Mesenchymal stem cell (in vitro differentiated cells and primary cell): ENCODE data around the gene GPC3.

Experiments
- DNase-seq: peaks from one replicate; pipeline ENCODE4 v3.0.0-alpha.2; 2013
- H2AFZ ChIP-seq: one replicate; pipeline ENCODE4 v1.6.1; 2013; ENCODE audit warnings: low read depth, mild to moderate bottlenecking, control low read depth, inconsistent platforms, low read length, moderate library complexity
- H2AK5ac ChIP-seq: 2 replicates; pipeline ENCODE4 v1.6.1; 2013; ENCODE audit warnings: low read length, moderate library complexity, mild to moderate bottlenecking, inconsistent platforms; ENCODE audit not compliant: severe bottlenecking
- H2BK120ac ChIP-seq: one replicate; pipeline ENCODE4 v1.6.1; 2013; ENCODE audit warnings: low read depth, mild to moderate bottlenecking, inconsistent platforms, low read length, moderate library complexity
- H2BK12ac ChIP-seq, 2 experiments: one replicate each; pipeline ENCODE4 v1.6.1; 2013; ENCODE audit warnings: inconsistent platforms in 2 of 2, low read length in 2 of 2, mild to moderate bottlenecking in 2 of 2, moderate library complexity in 2 of 2, control low read depth in 1 of 2
- H2BK15ac ChIP-seq: one replicate; pipeline ENCODE4 v1.6.1; 2013; ENCODE audit warnings: mild to moderate bottlenecking, low read depth, inconsistent platforms; ENCODE audit not compliant: poor library complexity, severe bottlenecking
- H2BK5ac ChIP-seq: 2 replicates; pipeline ENCODE4 v1.6.1; 2013; ENCODE audit warnings: low read depth, mild to moderate bottlenecking, low read length, control low read depth, inconsistent platforms; ENCODE audit not compliant: poor library complexity, severe bottlenecking
- H3K14ac ChIP-seq, 2 experiments: one replicate each; pipeline ENCODE4 v1.6.1; 2013; ENCODE audit warnings: inconsistent platforms in 2 of 2, low read length in 2 of 2, control low read depth in 1 of 2, mild to moderate bottlenecking in 1 of 2, moderate library complexity in 1 of 2
- H3K18ac ChIP-seq, 2 experiments: one replicate each; pipeline ENCODE4 v1.6.1; 2013; ENCODE audit warnings: inconsistent platforms in 2 of 2, low read length in 2 of 2, control low read depth in 1 of 2, low read depth in 1 of 2, mild to moderate bottlenecking in 1 of 2
- H3K23ac ChIP-seq, 2 experiments: one replicate each; pipeline ENCODE4 v1.6.1; 2013; ENCODE audit warnings: inconsistent platforms in 2 of 2, low read length in 2 of 2, mild to moderate bottlenecking in 2 of 2, moderate library complexity in 2 of 2, control low read depth in 1 of 2
- H3K27ac ChIP-seq: 2 replicates; pipeline ENCODE4 v1.5.1; 2013; ENCODE audit warnings: mild to moderate bottlenecking, moderate library complexity, low read length, control low read depth, inconsistent platforms; ENCODE audit not compliant: poor library complexity, severe bottlenecking
- H3K27me3 ChIP-seq, 2 experiments: 2 replicates each; pipeline versions ENCODE4 v1.6.1 to v1.7.0; 2013; ENCODE audit warnings: low read length in 2 of 2, mild to moderate bottlenecking in 2 of 2, moderate library complexity in 2 of 2, control low read depth in 1 of 2, inconsistent platforms in 1 of 2; ENCODE audit not compliant: control insufficient read depth in 1 of 2, insufficient read depth in 1 of 2
- H3K36me3 ChIP-seq, 2 experiments: 2 replicates each; pipeline versions ENCODE4 v1.6.1 to v1.7.0; 2013; ENCODE audit warnings: low read length in 2 of 2, control low read depth in 1 of 2, inconsistent platforms in 1 of 2, low read depth in 1 of 2, mild to moderate bottlenecking in 1 of 2; ENCODE audit not compliant: insufficient read depth in 2 of 2, control insufficient read depth in 1 of 2
- H3K4ac ChIP-seq, 2 experiments: one replicate each; pipeline ENCODE4 v1.6.1; 2013; ENCODE audit warnings: inconsistent platforms in 2 of 2, low read length in 2 of 2, mild to moderate bottlenecking in 2 of 2, moderate library complexity in 2 of 2, control low read depth in 1 of 2, low read depth in 1 of 2
- H3K4me1 ChIP-seq: 2 replicates; pipeline ENCODE4 v1.6.1; 2013; ENCODE audit warnings: low read depth, low read length, control low read depth; ENCODE audit not compliant: control insufficient read depth, insufficient read depth
- H3K4me2 ChIP-seq: 2 replicates; pipeline ENCODE4 v1.6.1; 2013; ENCODE audit warnings: low read length, mild to moderate bottlenecking, inconsistent platforms; ENCODE audit not compliant: poor library complexity, severe bottlenecking
- H3K4me3 ChIP-seq, 2 experiments: 2 replicates each; pipeline versions ENCODE4 v1.5.1 to v1.7.0; 2013; ENCODE audit warnings: low read length in 2 of 2, mild to moderate bottlenecking in 2 of 2, control low read depth in 1 of 2, low read depth in 1 of 2; ENCODE audit not compliant: insufficient read depth in 1 of 2
- H3K79me1 ChIP-seq: replicated peaks from 2 replicates; pipeline ENCODE4 v1.6.1; 2013; ENCODE audit warnings: mild to moderate bottlenecking, control low read depth, low read length, inconsistent platforms; ENCODE audit not compliant: poor library complexity, severe bottlenecking
- H3K9ac ChIP-seq: 2 replicates; pipeline ENCODE4 v1.7.0; 2013; ENCODE audit warnings: mild to moderate bottlenecking, low read length, moderate library complexity
- H3K9me3 ChIP-seq: 2 replicates; pipeline ENCODE4 v1.7.0; 2013; ENCODE audit warnings: mild to moderate bottlenecking, low read length; ENCODE audit not compliant: control insufficient read depth
- H4K8ac ChIP-seq: one replicate; pipeline ENCODE4 v1.6.1; 2013; ENCODE audit warnings: inconsistent platforms, mild to moderate bottlenecking, low read length, moderate library complexity
- H4K91ac ChIP-seq: one replicate; pipeline ENCODE4 v1.6.1; 2013; ENCODE audit warnings: mild to moderate bottlenecking, low read length, inconsistent platforms
- WGBS: methylation state at CpG from one replicate; pipeline ENCODE4 v1.1.7; 2013; ENCODE audit warnings: mixed read lengths; 5-methylcytosine and 5-hydroxymethylcytosine counted together

The GPC3 gene

DNA sequence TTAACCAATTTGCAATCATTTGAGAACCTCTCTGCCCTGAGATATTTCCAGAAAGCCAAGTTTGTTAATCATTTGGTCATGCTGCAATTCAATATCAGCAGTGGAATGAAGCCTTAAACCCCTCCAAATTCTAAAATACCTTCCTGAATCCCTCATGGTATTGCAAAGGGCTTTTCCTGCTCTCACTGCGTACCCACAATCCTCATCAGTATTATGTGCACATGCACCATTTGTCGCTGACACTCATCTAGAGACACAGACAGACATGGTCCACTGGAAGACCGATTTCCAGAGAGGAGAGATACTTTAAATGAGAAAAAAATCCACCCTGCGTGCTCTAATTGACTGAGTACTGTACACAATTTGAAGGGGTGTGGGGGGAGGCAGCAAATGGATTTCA is 104.4 kb downstream of the GPC3 start:
- Histone ChIP-seq H3K36me3 (no peaks in the 10 kb centered on the region), H3K79me1 (no peaks in the 10 kb centered on the region), H2AFZ (no peak overlapping the region), H3K4ac (no peak overlapping the region), H4K8ac (no peak overlapping the region), H3K27ac (no peak overlapping the region), H2BK5ac (no peak overlapping the region), H3K4me3 (no peak overlapping the region), H3K23ac (no peak overlapping the region), H3K9ac (no peak overlapping the region), H3K27me3 (no peaks in the 10 kb centered on the region), H2BK120ac (no peak overlapping the region), H2BK15ac (no peak overlapping the region), H2AK5ac (no peak overlapping the region), H3K18ac (no peak overlapping the region), H4K91ac (no peak overlapping the region), H3K4me2 (no peak overlapping the region), H3K14ac (no peak overlapping the region), H3K4me1 (no peaks in the 10 kb centered on the region), H2BK12ac (no peak overlapping the region), H3K9me3 (no peaks in the 10 kb centered on the region)
- no peak for DNase-seq
- WGBS = 100% methylated on average over 2 of the region's 4 CpGs

DNA sequence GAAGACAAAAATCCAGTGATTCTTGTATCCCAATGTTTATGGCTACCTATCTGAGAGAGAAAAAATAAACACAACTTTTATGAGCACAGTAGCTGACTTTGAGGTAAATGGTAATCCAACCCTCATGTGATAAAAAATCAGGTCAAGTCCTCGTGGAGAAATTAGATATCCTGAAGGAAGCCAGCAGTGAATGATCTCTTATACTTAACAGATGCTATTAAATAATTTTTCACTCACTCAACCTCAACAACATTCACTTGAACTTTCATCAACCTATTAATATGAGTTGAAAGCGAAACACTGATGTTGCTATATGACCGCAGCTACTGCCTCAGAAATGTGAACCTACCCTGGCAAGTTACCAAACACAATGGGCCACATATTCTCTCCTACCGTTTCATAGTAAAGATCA is 105.4 kb downstream of the GPC3 start:
- H3K79me1 ChIP-seq = no peaks in the 10 kb centered on the region
- H3K18ac ChIP-seq = no peak overlapping the region
- no peak overlapping the region for H3K23ac ChIP-seq
- 85% methylated on average over 4 of the region's 4 CpGs for WGBS
- no peak for DNase-seq
- H4K91ac ChIP-seq = no peak overlapping the region
- no peak overlapping the region for H3K27ac ChIP-seq
- H3K27me3 ChIP-seq = no peaks in the 10 kb centered on the region
- H3K4ac ChIP-seq = no peak overlapping the region
- no peaks in the 10 kb centered on the region for H3K9me3 ChIP-seq
- no peak overlapping the region for H3K9ac ChIP-seq
- H4K8ac ChIP-seq = no peak overlapping the region
- H2BK15ac ChIP-seq = no peak overlapping the region
- no peak overlapping the region for H3K4me3 ChIP-seq
- H2AK5ac ChIP-seq = no peak overlapping the region
- no peak overlapping the region for H2BK5ac ChIP-seq
- no peak overlapping the region for H2AFZ ChIP-seq
- H3K36me3 ChIP-seq = no peaks in the 10 kb centered on the region
- H3K4me1 ChIP-seq = no peaks in the 10 kb centered on the region
- no peak overlapping the region for H3K4me2 ChIP-seq
- H2BK120ac ChIP-seq = no peak overlapping the region
- no peak overlapping the region for H2BK12ac ChIP-seq
- no peak overlapping the region for H3K14ac ChIP-seq

DNA sequence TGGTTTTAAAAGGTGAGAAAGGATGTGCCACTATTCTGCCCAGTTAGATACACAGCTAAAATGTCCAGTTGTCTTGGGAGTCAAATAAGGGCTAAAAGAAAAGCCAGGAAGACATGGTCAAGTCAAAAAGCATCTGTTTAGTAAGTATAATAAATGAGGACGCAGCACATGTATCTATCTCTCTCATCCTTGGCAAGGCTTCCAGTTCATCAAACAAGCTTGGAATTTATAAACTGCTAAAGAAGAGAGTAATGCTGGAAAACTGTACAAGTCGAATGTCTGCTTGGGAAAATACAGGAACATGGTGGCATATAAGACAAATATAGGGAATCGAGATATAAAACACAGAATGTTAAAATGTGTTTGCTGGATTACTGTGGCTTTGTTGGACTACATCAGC is 106.7 kb downstream of the GPC3 start:
- peaks cover 0 to 4% of the 10 kb centered on the region in 2 experiments for H3K27me3 ChIP-seq
- no peak overlapping the region for H4K8ac ChIP-seq
- no peak overlapping the region for H2BK5ac ChIP-seq
- WGBS = 92% methylated on average over 2 of the region's 3 CpGs
- DNase-seq = no peak
- H3K27ac ChIP-seq = no peak overlapping the region
- no peak overlapping the region for H2BK120ac ChIP-seq
- H2AFZ ChIP-seq = no peak overlapping the region
- H3K36me3 ChIP-seq = no peaks in the 10 kb centered on the region
- H3K14ac ChIP-seq = no peak overlapping the region
- no peaks in the 10 kb centered on the region for H3K4me1 ChIP-seq
- no peak overlapping the region for H3K4me3 ChIP-seq
- H3K18ac ChIP-seq = no peak overlapping the region
- no peaks in the 10 kb centered on the region for H3K79me1 ChIP-seq
- no peak overlapping the region for H3K4me2 ChIP-seq
- H4K91ac ChIP-seq = no peak overlapping the region
- H2BK12ac ChIP-seq = no peak overlapping the region
- H3K23ac ChIP-seq = no peak overlapping the region
- H2AK5ac ChIP-seq = no peak overlapping the region
- no peak overlapping the region for H2BK15ac ChIP-seq
- H3K4ac ChIP-seq = no peak overlapping the region
- H3K9ac ChIP-seq = no peak overlapping the region
- no peaks in the 10 kb centered on the region for H3K9me3 ChIP-seq

DNA sequence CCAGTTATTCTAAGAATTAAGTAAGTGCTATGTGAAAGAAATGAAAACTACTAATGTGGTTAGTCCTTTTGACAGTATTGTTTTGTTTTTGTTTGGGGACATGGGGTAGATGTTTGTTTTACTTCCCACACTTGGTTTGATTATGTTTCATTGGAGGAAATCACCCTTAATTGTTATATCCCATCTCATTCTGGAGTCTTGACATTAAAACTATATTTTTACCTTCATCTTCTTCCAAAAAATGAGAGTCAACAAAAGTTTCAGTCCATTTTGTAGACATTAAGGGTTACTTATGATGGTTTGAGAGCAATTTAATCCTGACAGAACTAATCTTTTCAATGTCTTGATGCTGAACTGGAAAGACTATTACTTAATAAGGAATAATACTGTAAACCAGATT is 108.7 kb downstream of the GPC3 start:
- Histone ChIP-seq H3K9me3 (no peaks in the 10 kb centered on the region), H3K14ac (no peak overlapping the region), H3K4me3 (no peak overlapping the region), H2AFZ (no peak overlapping the region), H3K27me3 (peaks cover 0 to 4% of the 10 kb centered on the region in 2 experiments), H2BK12ac (no peak overlapping the region), H2AK5ac (no peak overlapping the region), H3K23ac (no peak overlapping the region), H2BK5ac (no peak overlapping the region), H3K18ac (no peak overlapping the region), H3K79me1 (no peaks in the 10 kb centered on the region), H3K4me2 (no peak overlapping the region), H3K27ac (no peak overlapping the region), H3K36me3 (no peaks in the 10 kb centered on the region), H4K8ac (no peak overlapping the region), H3K4me1 (no peaks in the 10 kb centered on the region), H2BK15ac (no peak overlapping the region), H3K9ac (no peak overlapping the region), H2BK120ac (no peak overlapping the region), H3K4ac (no peak overlapping the region), H4K91ac (no peak overlapping the region)
- DNase-seq = no peak
